T-helper 22 cell (primary cell): Measurements from ENCODE around the gene TUBD1.
A peak's percentile ranks its signal among the peaks of the same experiment; 100 is the strongest.
"Not testable (repeated sequence)": the region's sequence is repeated elsewhere in the genome, so short reads cannot be mapped to it uniquely, and the experiment has no call there.

Experiments
- DNase-seq: peaks from one replicate; pipeline ENCODE4 v3.0.0-alpha.2; 2020; ENCODE audit warnings: low read depth

TUBD1 gene

GRCh38 chr17:59873414-59873813, 19.3 kb downstream of the TUBD1 start:
- not testable (repeated sequence) for DNase-seq

GRCh38 chr17:59872351-59872750, 20.4 kb downstream of the TUBD1 start:
- no peak for DNase-seq

GRCh38 chr17:59870482-59870881, 22.3 kb downstream of the TUBD1 start:
- no peak for DNase-seq

DNA sequence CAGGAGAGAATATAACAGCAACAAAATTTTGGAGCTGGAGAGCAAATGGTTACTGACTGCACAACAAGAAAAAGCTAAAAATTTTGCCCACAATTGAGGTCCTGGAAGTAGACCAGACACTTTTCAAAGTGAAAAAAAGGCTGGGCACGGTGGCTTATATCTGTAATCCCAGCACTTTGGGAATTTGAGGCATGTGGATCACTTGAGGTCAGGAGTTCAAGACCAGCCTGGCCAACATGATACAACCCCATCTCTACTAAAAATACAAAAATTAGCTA, 22.9 kb downstream of the TUBD1 start:
- DNase-seq = no peak

GRCh38 chr17:59863616-59864015, 29.1 kb downstream of the TUBD1 start:
- DNase-seq = no peak

DNA sequence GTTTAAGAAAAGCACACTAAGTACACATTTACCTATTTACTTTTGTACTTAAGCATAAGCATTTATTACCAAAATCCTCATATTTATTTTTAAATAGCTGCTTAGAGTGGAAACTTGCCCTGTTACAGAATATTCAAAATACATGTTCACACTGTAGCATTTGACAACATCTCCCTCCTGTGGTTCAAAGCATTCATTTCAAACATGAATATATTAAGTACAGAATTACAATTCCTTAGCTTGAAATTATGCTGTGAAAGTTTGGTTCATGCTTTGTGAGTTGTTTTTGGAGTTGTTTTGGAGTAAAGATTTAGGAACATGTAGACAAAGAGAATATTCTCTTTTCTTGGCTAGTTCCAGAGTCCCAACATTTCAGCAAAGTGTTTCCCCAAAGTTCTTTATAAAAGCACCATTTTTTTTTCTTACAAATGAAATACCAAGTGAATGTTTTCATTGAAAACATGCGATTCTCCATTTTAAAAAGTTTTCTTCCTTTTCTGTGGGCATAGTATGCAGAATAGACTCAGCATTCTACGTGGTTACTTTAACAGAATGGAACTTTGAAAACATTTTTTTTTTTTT, 33.2 kb downstream of the TUBD1 start:
- no peak for DNase-seq

GRCh38 chr17:59858932-59859331, 33.8 kb downstream of the TUBD1 start:
- DNase-seq = no peak

DNA sequence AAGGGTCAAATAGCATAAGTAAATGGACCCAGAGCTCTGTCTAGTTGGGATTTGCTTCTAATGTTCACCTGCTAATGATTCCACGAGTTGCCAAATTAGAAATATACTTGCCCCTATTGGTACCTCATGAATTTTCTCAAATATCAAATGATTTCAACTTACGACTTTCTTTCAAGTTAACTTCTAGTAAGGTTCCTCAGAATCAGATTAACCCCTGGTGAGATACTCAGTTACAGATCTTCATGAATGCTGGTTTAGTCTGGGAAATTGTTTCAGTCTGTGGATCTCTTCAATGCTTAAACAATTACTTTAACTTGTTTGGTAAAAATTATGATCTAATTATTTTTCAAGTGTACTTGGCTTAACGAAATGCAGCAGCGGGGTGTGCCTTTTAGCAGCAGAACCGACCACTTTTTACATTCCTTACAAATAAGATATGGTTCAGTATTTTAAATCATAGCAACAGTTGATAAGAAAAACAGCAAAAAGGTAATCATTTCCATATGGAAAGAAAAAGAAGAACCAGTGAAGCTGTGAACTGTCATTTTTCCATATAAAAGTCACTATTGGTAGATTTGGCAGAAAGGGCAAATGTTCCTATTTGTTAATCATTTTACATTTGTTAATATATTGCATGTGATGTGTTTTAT, 34.5 kb downstream of the TUBD1 start:
- no peak for DNase-seq

DNA sequence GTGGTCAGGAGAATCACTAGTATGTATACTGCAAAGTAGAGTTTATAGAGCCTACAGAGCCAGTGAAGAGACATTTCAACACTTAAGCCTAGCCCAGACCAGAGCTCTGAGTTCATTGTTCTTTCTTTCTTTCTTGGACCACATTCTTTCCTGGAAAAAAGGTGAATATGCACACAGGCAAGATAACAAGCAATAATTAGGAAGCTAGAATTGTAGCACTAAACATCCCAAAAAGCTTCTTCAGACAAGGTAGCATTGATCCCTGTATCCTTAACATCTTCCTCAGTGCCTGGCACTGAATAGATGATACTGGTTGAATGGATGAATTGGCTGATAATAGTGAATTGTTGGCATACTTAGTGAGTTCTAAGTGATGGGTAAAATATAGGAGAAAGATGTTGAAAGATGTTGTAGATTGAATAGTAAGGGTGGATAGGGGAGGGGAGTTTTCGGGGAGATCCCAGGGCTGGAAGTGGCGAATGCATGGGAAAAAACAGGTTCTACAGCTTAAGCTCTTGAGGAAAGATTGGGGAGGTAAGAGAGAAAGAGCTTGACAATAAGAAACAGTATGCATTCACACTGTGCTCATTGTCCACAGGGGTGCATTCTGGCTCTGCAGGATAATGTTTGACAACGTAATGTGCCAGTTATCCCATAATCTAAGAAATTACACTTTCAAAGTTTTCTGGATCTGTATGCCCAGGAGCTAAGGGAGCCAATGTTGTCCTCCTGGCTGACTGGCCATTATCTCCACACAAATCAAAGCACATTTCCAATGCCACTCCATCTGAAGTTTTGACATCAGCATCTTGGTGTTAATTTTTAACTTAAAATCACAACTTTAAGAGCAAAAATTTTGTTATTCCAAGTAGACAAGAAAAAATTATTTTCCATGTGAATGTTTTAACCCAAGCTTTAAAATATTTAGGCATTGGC, 35.6 kb downstream of the TUBD1 start:
- DNase-seq = no peak

- not testable (repeated sequence) for DNase-seq
Measured at GRCh38 chr17:59853919-59854729, 38.6 kb downstream of the TUBD1 start.

DNA sequence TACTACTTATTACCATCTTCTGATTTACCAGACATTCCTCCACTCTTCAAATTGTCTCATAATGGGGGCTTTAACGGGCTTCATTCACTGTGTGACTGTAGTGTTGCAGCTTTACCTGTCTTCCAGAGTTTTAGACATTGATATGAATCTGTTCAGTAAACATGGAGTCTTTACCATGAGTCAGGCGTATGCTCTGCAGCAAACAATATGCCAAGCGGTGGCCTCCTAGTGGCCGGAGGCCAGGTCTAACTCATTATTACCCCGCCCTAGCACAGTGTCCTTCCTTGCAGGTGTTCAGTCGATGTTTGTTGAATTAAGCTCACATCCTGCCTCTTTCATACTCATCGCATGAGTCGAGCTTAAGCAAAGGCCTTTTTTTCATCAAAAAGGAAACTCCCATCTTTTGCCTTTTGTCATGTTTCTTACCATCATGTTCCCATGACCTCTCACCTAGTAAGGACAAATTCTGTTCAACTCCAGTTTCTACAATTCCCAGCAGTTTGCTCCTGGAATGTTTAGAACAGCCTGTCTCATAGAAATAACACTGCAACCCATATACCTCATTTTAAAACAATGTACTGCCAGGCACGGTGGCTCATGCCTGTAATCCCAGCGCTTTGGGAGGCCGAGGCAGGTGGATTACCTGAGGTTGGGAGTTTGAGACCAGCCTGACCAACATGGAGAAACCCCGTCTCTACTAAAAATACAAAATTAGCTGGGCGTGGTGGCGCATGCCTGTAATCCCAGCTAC, 39.4 kb downstream of the TUBD1 start:
- DNase-seq = peak; percentile 38

DNA sequence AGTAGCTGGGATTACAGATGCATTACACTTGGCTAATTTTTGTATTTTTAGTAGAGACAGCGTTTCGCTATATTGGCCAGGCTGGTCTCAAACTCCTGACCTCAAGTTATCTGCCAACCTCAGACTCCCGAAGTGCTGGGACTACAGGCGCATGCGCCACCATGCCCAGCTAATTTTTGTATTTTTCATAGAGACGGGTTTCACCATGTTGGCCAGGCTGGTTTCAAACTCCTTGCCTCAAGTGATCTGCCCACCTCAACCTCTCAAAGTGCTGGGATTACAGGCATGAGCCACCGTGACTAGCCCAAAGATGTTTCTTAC, 39.9 kb downstream of the TUBD1 start:
- DNase-seq = not testable (repeated sequence)

GRCh38 chr17:59851439-59852375, 41.0 kb downstream of the TUBD1 start:
- no peak for DNase-seq

DNA sequence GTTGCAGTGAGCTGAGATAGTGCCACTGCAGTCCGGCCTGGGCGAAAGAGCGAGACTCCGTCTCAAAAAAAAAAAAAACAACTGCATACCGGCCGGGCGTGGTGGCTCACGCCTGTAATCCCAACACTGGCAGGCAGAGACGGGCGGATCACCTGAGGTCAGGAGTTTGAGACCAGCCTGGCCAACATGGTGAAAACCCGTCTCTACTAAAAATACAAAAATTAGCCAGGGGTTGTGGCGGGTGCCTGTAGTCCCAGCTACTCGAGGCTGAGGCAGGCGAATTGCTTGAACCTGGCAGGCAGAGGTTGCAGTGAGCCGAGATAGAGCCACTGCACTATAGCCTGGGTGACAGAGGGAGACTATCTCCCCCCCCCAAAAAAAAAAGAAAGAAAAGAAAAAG, 42.4 kb downstream of the TUBD1 start:
- not testable (repeated sequence) for DNase-seq

DNA sequence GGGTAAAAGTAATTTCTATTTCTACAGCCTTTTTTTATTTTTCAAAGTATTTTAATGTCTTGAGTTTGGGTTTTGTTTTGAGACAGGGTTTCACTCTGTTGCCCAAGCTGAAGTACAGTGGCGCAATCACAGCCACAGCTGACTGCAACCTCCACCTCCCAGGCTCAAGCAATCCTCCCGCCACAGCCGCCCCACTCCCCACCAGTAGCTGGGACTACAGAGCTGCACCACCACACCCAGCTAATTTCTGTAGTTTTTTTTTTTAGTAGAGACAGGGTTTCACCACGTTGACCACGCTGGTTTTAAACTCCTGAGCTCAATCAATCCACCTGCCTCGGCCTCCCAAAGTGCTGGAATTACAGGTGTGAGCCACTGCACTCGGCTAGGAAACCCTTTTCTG, 44.0 kb downstream of the TUBD1 start:
- DNase-seq = no peak

DNA sequence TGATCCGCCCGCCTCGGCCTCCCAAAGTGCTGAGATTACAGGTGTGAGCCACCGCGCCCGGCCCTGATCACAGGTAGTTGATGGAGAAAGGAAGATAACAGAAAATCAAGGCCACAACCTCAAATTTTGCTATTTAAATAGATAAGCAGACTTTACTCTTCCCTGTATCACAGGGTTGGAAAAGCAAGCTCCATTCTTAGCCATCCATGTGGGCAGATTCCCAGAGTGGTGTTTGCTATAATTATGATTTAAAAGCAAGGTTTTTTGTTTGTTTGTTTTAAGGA, 44.4 kb downstream of the TUBD1 start:
- DNase-seq = no peak

DNA sequence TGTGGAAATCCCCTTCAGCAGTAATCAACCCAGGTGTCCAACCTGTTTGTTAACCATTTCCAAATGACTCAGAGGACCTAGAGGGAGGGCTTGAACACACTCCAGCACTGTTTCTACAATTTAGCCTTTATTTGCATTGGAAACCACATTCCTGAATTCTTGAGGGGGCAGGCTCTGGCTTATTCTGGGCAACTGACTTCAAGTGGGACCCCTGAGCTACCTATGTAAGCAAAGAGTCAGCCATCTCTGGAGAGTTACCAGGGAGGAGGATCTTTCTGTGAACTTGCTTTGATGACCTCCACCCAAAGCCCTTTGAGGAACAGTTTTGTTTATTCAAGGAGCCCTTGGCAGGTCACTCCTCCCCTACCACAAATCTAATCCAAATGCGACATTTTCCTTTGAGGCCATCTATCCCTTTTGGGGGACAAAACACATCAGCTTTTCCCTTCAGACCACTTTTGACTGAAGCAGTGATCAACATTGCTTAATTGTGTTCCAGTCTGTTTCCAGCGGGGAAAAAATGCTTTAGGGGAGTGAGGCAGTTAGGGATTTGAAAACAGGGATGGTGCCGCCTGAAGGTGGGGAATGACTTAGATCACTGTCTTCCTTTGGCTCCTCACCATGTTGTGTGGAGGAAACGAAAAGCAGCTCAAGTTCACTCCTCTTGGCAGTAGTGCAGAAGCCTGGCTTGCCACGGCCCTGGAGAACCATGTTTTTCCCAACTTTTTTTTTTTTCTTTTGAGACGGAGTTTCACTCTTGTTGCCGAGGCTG, 46.2 kb downstream of the TUBD1 start:
- no peak for DNase-seq

DNA sequence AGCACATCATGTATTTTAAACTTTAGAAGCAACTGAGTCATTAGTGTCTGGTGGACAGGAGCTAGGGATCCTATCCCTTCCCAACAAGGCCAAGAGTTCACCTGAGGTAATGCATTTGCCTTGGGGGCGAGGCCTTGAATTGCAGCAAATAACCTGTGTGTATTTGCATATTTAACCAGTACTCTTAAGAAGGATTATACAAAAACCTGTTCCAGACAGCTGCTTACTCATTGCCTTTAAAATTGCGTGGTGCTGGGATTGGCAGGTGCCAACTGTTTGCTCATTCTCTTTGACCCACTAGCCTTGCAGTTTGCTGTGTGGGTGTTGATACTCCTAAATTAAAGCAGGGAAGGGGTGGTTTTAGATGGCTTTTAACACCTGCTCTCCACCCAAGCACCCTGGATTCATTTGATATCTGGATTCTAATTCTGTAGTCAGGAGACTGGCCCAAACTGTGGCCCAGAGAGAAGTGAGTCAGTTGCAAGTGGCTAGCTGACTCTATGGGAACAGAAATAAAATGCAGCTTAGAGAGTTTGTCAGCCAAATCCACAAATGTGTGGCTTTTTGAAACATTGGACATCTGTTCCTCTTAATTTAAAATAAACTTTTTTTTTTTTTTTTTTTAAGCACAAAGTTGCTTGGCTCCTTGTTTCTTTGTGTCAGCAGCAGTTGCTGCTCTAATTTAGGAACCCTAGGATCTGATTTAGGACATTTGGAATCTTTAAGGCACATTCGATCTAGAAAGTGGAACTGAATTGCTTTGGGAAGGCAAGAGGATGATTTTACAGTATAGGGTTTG, 46.9 kb downstream of the TUBD1 start:
- DNase-seq = no peak

DNA sequence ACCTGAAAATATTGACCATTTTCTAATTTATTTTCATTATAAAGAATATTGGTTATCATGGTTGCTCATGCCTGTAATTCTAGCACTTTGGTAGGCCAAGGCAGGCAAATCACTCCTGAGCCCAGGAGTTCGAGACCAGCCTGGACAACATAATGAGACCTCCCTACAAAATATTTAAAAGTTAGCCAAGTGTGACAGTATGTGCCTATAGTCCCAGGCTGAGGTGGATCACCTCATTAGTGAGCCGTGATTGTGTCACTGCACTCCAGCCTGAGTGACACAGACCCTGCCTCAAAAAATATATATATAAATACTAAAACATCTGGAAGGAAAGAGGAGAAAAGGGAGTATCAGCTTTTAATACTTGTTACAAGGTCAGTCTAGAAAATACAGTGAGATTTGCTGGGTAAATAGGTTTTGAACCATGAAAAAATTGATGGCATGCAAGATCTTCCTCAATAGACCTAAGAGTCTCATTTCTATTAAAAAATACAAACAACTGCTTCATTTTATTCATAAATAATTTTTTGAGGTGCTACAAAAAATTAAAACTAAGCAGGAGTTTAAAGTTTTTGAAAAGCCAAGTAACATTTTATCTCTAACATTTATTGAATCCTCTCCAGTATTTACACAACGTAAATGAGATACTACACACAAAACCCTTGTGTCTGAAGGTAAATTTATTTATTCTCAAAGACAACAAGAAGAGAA, 47.7 kb downstream of the TUBD1 start:
- no peak for DNase-seq
